Limb (tissue), 2 donors: Measurements from ENCODE around the gene GLP2R.

Experiments
- DNase-seq, 2 donors: peaks; one replicate each; pipeline ENCODE4 v3.0.0-alpha.2; 2016; ENCODE audit errors: extremely low spot score in 2 of 2

GLP2R gene

DNA sequence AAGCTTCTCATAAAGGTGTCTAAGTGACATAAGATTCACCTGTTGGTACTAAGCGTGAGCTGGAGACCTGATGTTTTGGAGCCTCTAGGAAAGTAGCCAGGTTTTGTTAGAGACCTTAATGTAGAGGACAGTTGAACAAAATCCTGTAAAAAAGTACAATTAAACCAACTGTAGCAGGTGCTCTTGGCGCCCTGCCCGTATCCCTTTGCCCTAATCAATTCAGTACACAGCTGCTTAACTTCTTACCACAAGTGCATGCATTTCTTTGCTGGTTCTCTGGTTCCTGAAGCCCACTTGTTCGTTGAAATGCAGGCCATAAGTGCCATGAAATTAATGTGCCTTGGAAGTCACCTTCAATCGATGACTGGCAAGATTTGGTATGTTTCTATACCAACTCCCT lies 24.4 kb downstream of the GLP2R start:
- no peak for DNase-seq

- no peak for DNase-seq
Measured at GRCh38 chr17:9854255-9854654, 28.5 kb downstream of the GLP2R start.

GRCh38 chr17:9855036-9855435 lies 29.3 kb downstream of the GLP2R start:
- no peak for DNase-seq

DNA sequence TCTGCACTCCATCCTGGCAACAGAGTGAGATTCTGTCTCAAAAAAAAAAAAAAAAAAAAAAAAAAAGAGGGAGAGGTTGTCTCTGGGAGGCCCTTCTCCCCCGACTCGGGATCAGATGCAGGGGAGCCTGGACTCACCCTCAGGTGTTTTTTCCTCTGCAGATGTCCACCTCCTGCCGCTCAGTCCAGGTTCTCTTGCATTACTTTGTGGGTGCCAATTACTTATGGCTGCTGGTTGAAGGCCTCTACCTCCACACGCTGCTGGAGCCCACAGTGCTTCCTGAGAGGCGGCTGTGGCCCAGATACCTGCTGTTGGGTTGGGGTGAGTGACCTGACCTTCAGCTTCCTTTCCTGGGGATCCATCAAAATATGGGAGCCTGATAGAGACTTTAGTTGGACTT lies 34.1 kb downstream of the GLP2R start:
- DNase-seq, result no peak

DNA sequence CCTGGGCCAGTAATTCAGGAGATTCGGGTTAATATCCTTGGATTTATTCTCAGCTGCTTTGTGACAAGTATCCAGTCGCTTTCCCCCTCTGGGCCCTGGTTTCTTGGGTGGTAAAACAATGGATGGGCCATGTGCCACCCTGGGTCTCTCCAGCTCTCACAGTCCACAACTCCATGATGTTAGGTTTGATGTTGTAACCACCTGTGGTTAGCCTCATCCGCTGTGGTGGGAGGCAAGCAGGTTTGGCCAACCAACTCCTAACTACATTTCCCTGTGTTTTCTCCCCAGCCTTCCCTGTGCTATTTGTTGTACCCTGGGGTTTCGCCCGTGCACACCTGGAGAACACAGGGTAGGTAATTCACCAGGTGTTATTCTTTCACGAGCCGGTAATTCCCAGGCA lies 35.1 kb downstream of the GLP2R start:
- no peak for DNase-seq

DNA sequence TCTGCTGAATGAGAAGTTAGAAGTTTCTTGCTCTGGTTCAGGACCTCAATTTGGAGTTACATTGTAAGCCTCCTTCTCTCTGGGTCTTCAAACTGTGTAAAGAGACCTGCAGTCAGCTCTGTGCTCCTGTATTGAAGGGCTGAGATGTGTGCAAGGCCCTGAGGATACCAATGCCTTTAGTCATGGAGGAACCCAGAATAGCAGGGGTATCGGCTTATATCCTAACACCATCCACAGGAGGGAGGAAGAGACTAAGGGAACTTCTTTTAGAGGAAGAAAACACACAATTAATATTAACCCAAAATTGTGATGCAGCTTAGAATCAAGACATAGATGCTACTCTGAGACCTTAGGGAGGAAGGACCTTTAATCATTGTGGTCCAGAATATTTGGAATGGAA lies 36.5 kb downstream of the GLP2R start:
- no peak for DNase-seq

- DNase-seq, result no peak
Measured at GRCh38 chr17:9862949-9863348, 37.2 kb downstream of the GLP2R start.

GRCh38 chr17:9865586-9865985 lies 39.9 kb downstream of the GLP2R start:
- no peak for DNase-seq

DNA sequence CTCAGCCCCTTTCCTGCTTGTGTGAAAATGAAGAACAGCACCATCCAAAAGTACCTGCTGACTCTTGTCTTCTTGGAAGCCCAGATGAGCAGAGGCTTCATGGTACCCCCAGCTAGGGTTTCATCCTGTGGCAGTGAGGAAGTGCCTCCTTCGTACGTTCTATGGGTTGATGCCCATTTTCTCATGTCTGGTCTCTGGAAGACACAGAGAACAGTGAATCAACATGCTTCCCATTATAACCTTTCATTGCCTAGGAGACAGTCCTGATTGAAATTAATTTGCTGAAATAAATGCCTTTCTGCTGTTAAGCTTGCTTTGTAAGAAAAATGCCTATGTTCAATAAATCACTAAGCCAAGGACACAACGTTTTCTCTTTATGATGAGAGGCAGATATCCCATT lies 42.8 kb downstream of the GLP2R start:
- no peak for DNase-seq

DNA sequence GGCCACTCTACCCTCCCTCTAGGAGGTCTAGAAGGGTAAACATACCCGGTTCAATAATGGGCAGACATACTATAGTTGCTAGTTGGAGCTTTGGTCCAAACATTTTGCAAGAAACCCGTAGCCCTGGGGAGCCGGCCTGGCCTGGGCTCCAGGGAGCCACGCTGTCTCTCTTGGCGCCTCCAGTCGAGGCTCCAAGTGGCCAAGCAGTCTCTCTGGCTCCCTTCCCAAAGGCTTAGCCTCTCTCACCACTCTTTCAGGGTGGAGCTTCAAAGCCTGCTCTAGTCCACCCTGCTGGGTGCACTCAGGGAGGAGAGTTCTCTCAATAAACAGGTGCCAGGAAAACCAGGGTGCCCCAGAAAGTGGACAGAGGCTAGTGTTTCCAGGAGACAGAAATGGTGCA lies 47.1 kb downstream of the GLP2R start:
- DNase-seq, result no peak

DNA sequence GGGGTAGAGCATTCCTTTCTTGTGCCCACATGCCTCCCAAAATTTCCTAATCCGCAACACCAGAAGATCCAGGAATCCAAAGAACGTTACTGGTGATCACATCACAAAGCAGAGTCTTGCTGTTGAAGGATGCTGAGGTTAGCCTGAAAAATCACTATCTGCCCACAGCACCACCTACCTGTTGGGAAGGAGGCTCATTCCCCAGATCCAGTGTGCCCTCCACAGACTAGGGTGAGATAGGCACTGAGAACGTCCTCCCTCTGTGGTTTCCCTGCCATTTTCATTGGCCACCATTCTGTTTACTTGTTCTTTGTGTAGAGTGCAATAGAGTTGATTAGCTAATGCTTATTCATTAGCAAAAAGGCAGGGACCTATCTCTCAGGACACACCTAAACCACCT lies 49.0 kb downstream of the GLP2R start:
- no peak for DNase-seq

DNA sequence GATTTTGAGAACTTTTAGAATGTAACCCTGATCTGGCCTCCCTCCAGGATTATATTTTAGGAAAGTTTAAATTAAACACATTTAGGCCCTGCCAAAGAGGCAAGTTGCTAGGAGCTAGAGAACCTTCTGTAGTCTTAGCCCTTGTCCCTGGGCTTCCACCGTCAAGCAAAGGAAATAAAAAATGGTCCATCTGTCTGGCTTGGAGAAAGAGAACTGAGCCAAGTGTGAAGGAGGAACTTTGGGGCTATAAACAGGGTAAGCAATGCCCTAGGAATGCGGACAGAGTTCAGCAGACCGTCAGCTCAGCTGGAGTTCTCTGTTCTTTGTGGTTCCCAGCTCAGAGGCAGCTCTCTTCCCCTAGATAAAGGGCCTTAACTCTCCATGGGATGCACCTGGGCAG lies 49.7 kb downstream of the GLP2R start:
- no peak for DNase-seq

DNA sequence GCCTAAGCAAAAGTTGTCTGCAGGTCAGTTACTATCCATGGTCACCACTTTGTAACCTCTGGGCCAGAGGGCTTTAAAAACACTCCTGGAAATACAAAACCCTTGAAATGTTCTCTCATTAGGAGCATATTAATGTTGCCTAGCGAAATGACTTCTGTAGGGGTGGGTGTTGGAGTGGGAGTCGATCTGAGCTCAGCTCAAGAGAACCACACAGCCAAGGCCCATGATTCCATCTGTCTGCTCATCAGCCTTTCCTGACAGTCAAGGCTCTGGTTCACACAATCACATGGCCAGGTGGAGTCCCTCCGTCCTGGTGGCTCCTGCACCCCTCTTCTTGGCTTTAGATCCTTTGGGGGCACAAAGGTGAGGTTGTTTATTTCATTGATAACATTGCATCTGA lies 52.6 kb downstream of the GLP2R start:
- DNase-seq, result no peak

GRCh38 chr17:9878786-9879525 lies 53.2 kb downstream of the GLP2R start:
- DNase-seq, result no peak

GRCh38 chr17:9880582-9880999 lies 54.9 kb downstream of the GLP2R start:
- no peak for DNase-seq

GRCh38 chr17:9883451-9883850 lies 57.7 kb downstream of the GLP2R start:
- no peak for DNase-seq

- no peak for DNase-seq
Measured at GRCh38 chr17:9886141-9886930, 60.6 kb downstream of the GLP2R start.

GRCh38 chr17:9887508-9887907 lies 61.8 kb downstream of the GLP2R start:
- no peak for DNase-seq

DNA sequence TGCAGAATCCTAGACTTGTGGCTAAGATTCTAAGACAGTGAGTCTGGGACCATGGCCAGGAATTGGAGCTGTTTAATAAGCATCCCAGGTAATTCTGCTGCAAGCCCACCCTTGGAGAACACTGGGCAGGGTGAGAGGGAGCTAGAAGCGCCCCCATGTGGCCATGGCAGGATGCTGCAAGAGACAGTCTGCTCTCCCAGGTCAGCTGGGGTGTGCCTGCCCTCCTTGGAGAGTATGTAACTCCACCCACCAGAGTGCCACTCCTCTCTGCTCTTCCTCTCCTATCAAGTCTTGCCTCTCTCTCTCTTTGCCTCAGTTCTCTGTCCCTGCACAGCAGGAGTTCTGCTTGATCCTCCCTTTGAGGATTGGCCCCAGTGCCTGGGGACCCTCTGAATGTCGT lies 64.4 kb downstream of the GLP2R start:
- no peak for DNase-seq

DNA sequence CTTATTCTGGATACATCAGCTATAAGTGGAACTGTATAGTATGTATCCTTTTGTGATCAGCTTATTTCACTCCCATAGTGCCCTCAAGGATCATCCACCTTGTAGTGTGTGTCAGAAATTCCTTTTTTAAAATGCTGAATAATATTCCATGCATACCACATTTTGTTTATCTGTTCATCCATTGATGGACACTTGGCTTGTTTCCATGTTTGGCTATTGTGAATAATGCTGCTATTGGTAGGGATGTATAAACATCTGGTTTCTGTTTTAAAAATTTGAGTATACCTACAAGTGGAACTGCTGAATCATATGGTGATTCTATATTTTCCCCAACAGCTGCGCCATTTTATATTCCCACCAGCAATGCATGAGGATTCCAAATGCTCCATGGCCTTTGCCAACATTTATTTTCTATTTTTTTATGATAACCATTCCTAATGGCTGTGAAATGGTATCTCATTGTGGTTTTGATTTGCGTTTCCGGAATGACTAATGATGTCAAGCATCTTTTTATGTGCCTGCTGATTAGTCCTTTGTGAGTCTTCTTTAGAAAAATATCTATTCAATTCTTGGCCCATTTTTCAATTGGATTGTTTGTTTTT lies 67.8 kb downstream of the GLP2R start:
- no peak for DNase-seq

DNA sequence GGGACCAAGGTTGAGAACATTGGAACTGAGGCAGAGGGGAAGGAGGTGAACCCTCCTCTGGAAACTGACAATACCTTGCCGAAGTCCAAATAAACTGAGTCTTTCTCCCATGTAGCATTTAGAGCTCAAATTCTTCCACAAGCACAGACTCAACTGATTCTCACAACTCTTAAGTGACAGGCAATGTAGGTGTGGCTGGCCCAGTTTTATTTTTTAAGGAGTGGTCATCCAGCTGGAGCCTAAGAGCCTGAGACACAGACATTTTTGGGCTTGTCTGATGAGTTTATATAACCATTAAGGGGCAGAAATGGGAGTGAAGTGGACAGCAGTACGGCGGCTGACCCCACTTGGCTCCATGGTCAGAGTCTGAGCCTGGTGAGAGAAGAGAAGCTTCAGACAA lies 68.5 kb downstream of the GLP2R start:
- DNase-seq, result no peak

DNA sequence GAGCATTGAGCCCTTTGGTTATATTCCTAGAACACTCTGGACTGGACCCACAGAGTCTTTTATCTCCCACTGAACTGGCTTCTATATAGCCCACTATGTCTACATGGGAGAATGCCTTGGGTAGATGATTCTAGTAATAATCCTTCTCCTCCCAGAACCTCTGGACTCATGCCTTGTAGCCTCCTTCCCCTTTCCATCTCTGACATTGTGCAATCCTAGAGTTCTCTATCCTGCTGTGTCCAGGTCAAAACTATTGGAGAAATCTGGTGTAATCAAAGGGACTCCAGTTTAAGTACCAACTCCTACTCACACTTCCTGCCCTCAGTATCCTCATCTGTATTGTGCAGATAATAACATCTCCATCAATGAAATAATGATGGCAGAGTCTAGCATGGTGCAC lies 70.2 kb downstream of the GLP2R start:
- DNase-seq, result no peak
